ENCODE measurements around the gene SNRPD2. TPM values are rescaled to one million over a fixed set of nuclear protein-coding genes. Genes with fewer than 3 reads are reported as not detected.
A peak's percentile ranks its signal among the peaks of the same experiment; 100 is the strongest.

The SNRPD2 gene
- total RNA-seq (100 to 1,000 TPM; 380 to 406 TPM), polyA plus RNA-seq (1,000 to 10,000 TPM in 1 of 2 donors, 100 to 1,000 TPM in 1; 956 to 1,238 TPM)

GRCh38 chr19:45691516-45692186 lies at the start of gene SNRPD2:
Gene SNRPD2, minus strand, starts transcription at chr19:45691953. Its CDS starts 65 bp downstream, at chr19:45691888.
- H3K27ac ChIP-seq (ENCODE audit: low read depth, low read length) = peak within 1 kb of the TSS; percentile 88
- Mint-ChIP-seq H3K4me1 (peaks cover 11 to 38% (median 16%) of the 10 kb centered on the region in 4 donors), H3K36me3 (peaks cover 10 to 41% of the 10 kb centered on the region in 2 donors), H3K27me3 (no peaks in the 10 kb centered on the region), H3K4me3 (peak within 1 kb of the TSS; percentile 90 to 100 (median 94)), H3K27ac (peak within 1 kb of the TSS; percentile 91 to 100 (median 97)), H3K9me3 (no peaks in the 10 kb centered on the region)
- intact Hi-C loops (cut with micrococcal nuclease) = loop anchor here (1.0 to 10.0 kb wide), 11 partner anchors 10 to 513 kb away; partner anchors contain the start of genes BLOC1S3, ERCC1, FBXO46 and OPA3
- peak; percentile 93 to 97 (median 95) for DNase-seq
- no peaks in the 10 kb centered on the region for H3K27me3 ChIP-seq (ENCODE audit: insufficient read depth, low read length)
- ChIA-PET POLR2A (ENCODE audit: partially characterized antibody) (interaction anchor here (0.8 to 3.7 kb wide), 17 partner anchors 12 to 513 kb away, joined by 3 to 60 read pairs (median 5); partner anchors contain the start of genes BLOC1S3, CCDC61, FBXO46 and FOXA3), CTCF (ENCODE audit: partially characterized antibody) (interaction anchor here (1.3 to 7.8 kb wide), 9 partner anchors 12 to 78 kb away, joined by 5 to 110 read pairs (median 11); partner anchors contain the start of genes FBXO46 and SIX5)
- H3K36me3 ChIP-seq (ENCODE audit: insufficient read depth, low read length) = peaks cover 27% of the 10 kb centered on the region
- no peaks in the 10 kb centered on the region for H3K9me3 ChIP-seq (ENCODE audit: control insufficient read depth in 1 of 2, low read length in 2 of 2)
- H3K4me1 ChIP-seq (ENCODE audit: insufficient read depth, low read length) = peaks cover 17% of the 10 kb centered on the region
- H3K4me3 ChIP-seq (ENCODE audit: low read length in 2 of 2) = peak within 1 kb of the TSS; percentile 70 to 94

- CTCF ChIA-PET (ENCODE audit: partially characterized antibody) = no interaction called here
- peaks cover 7 to 8% of the 10 kb centered on the region in 2 donors for H3K27me3 Mint-ChIP-seq
- intact Hi-C loops (cut with micrococcal nuclease) = no loop called here
- no peak overlapping the region for H3K4me3 Mint-ChIP-seq
- H3K9me3 ChIP-seq (ENCODE audit: control insufficient read depth in 1 of 2, low read length in 2 of 2) = no peaks in the 10 kb centered on the region
- H3K4me1 Mint-ChIP-seq = no peaks in the 10 kb centered on the region
- POLR2A ChIA-PET (ENCODE audit: partially characterized antibody) = interaction anchor here (0.6 kb wide), 1 partner anchor 32 kb away, joined by 3 read pairs; no protein-coding TSS in a partner anchor
- no peak for DNase-seq
- H3K4me3 ChIP-seq (ENCODE audit: low read length in 2 of 2) = no peak overlapping the region
- H3K27me3 ChIP-seq (ENCODE audit: insufficient read depth, low read length) = no peaks in the 10 kb centered on the region
- H3K4me1 ChIP-seq (ENCODE audit: insufficient read depth, low read length) = no peaks in the 10 kb centered on the region
- no peaks in the 10 kb centered on the region for H3K9me3 Mint-ChIP-seq
- H3K36me3 ChIP-seq (ENCODE audit: insufficient read depth, low read length) = no peaks in the 10 kb centered on the region
- no peaks in the 10 kb centered on the region for H3K36me3 Mint-ChIP-seq
- no peak overlapping the region for H3K27ac ChIP-seq (ENCODE audit: low read depth, low read length)
- H3K27ac Mint-ChIP-seq = peak overlapping the region in 1 of 7 donors; percentile 31
Observed at GRCh38 chr19:45739498-45740439, 48.0 kb upstream of the SNRPD2 start.

DNA sequence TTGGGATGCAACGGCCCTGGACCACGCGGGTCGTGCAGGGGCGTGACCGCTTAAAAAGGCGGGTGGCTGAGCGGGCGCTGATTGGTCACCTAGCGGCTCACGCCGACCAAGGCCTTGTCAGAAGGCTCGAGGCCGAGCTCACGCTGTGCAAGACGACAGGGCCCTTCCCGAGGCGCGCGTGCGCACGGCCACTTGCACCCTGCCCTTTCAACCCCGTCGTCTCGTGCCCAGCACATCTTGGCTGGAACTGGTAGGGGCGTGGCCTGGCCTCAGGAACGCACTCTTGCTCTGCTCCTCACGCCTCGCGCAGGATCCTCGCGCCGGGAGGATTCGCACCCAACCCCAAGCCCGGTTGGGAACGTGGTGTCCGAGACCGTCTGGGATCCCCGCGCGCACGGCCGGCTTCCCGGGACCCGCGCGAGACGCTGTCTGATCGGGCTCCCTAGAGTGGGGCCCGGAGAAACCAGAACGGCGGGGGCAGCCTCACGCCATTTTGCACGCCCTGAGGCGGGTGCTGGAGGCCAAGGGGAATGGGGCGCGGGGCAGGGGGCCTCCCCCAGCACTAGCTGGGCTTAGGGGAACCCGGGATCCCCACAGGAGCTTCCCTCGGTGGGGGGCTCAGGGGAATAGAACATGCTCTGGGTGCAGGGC lies 41.5 kb upstream of the SNRPD2 start, which contains the start of gene MEIOSIN:
TSS of gene MEIOSIN (plus strand) at position 280 of the 651 bp plus-strand sequence. CDS start 1,938 bp downstream, outside the sequence.
- no peaks in the 10 kb centered on the region for H3K9me3 ChIP-seq (ENCODE audit: control insufficient read depth in 1 of 2, low read length in 2 of 2)
- H3K27me3 ChIP-seq (ENCODE audit: insufficient read depth, low read length) = no peaks in the 10 kb centered on the region
- intact Hi-C loops (cut with micrococcal nuclease) = loop anchor here (5.0 kb wide), 1 partner anchor 641 kb away; the partner anchor contains the start of gene PPP1R37
- Mint-ChIP-seq H3K27ac (no peak within 1 kb of the TSS), H3K27me3 (peaks cover 3 to 4% of the 10 kb centered on the region in 2 donors), H3K36me3 (peaks cover under 1 to 4% of the 10 kb centered on the region in 2 donors), H3K9me3 (no peaks in the 10 kb centered on the region), H3K4me1 (peaks cover 12 to 28% (median 20%) of the 10 kb centered on the region in 4 donors), H3K4me3 (peak within 1 kb of the TSS in 2 of 8 donors; percentile 16 to 34)
- peaks cover 25% of the 10 kb centered on the region for H3K4me1 ChIP-seq (ENCODE audit: insufficient read depth, low read length)
- POLR2A ChIA-PET (ENCODE audit: partially characterized antibody) = interaction anchor here (1.2 kb wide), 1 partner anchor 16 kb away, joined by 5 read pairs; no protein-coding TSS in a partner anchor
- no peak within 1 kb of the TSS for H3K27ac ChIP-seq (ENCODE audit: low read depth, low read length)
- H3K4me3 ChIP-seq (ENCODE audit: low read length in 2 of 2) = no peak within 1 kb of the TSS
- no peak for DNase-seq
- CTCF ChIA-PET (ENCODE audit: partially characterized antibody) = no interaction called here
- no peaks in the 10 kb centered on the region for H3K36me3 ChIP-seq (ENCODE audit: insufficient read depth, low read length)

DNA sequence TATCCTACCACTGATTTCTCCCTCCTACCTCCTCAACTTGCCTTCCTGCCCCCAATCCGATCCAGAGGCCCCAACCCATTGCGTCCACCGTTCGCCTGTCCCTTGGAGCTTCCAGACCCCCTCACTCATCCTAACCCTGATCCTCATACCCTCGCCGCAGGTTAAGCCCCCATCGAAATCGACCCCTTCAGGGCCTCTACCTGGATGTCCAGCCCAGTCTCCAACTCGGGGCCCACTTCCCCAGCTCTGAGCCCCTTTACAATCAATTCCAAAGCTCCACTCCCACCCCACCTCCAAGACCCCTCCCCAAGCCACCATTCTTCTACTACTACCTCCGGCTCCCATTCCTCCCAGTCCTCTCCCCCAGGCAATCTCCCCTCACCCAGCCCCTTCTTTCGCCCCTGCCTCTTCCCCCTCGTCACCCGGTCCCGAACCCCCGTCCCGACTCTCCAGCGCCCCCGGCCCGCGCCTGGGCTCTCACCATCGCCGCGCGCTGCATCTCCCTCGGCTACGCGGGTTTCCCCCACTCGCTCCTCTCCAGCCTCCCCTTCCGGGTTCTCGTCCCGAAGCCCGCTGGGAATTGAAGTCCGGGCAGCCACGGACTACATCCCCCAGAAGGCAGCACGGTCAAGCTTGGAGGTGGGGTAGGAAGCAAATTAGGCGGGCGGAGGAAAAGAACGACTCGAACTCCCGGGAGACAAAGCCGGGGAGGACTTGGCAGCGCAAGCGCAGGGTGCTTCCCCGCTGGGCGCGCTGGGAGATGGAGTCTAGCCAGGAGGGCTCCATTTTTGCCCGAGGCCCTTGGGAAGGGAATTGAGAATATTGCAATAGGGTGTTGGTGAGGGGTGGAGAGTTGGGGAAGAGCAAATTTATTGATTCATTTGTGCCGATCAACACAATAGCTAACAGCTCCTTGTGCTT lies 38.9 kb upstream of the SNRPD2 start, which contains the start of gene FBXO46:
TSS of gene FBXO46 (minus strand) at position 529 of the 921 bp plus-strand sequence. CDS start 17,401 bp downstream, outside the sequence.
- peak within 1 kb of the TSS; percentile 89 to 100 (median 93) for H3K4me3 Mint-ChIP-seq
- Histone ChIP-seq H3K27ac (ENCODE audit: low read depth, low read length) (peak within 1 kb of the TSS; percentile 89), H3K27me3 (ENCODE audit: insufficient read depth, low read length) (no peaks in the 10 kb centered on the region), H3K4me1 (ENCODE audit: insufficient read depth, low read length) (peaks cover 35% of the 10 kb centered on the region), H3K4me3 (ENCODE audit: low read length in 2 of 2) (peak within 1 kb of the TSS; percentile 68 to 97), H3K9me3 (ENCODE audit: control insufficient read depth in 1 of 2, low read length in 2 of 2) (no peaks in the 10 kb centered on the region), H3K36me3 (ENCODE audit: insufficient read depth, low read length) (no peaks in the 10 kb centered on the region)
- intact Hi-C loops (cut with micrococcal nuclease) = loop anchor here (1.0 to 5.0 kb wide), 5 partner anchors 13 to 638 kb away; partner anchors contain the start of genes PPP1R37, QPCTL, SIX5 and SYMPK
- H3K36me3 Mint-ChIP-seq = peaks cover 4 to 6% of the 10 kb centered on the region in 2 donors
- no peaks in the 10 kb centered on the region for H3K9me3 Mint-ChIP-seq
- POLR2A ChIA-PET (ENCODE audit: partially characterized antibody) = interaction anchor here (0.6 to 2.9 kb wide), 13 partner anchors 10 to 1545 kb away, joined by 3 to 55 read pairs (median 4); partner anchors contain the start of genes IRF2BP1, OPA3, PPP1R37 and QPCTL
- H3K4me1 Mint-ChIP-seq = peaks cover 16 to 51% (median 30%) of the 10 kb centered on the region in 4 donors
- H3K27me3 Mint-ChIP-seq = no peaks in the 10 kb centered on the region
- H3K27ac Mint-ChIP-seq = peak within 1 kb of the TSS; percentile 83 to 96 (median 94)
- peak; percentile 90 to 97 (median 92) for DNase-seq
- CTCF ChIA-PET (ENCODE audit: partially characterized antibody) = interaction anchor here (1.0 to 2.4 kb wide), 7 partner anchors 14 to 245 kb away, joined by 3 to 14 read pairs (median 7); partner anchors contain the start of genes QPCTL, SIX5 and SNRPD2

- H3K4me1 ChIP-seq (ENCODE audit: insufficient read depth, low read length) = peaks cover 35% of the 10 kb centered on the region
- peak overlapping the region; percentile 89 to 100 (median 93) for H3K4me3 Mint-ChIP-seq
- peaks cover 16 to 51% (median 30%) of the 10 kb centered on the region in 4 donors for H3K4me1 Mint-ChIP-seq
- intact Hi-C loops (cut with micrococcal nuclease) = loop anchor here (1.0 to 5.0 kb wide), 5 partner anchors 13 to 638 kb away; partner anchors contain the start of genes PPP1R37, QPCTL, SIX5 and SYMPK
- H3K36me3 ChIP-seq (ENCODE audit: insufficient read depth, low read length) = no peaks in the 10 kb centered on the region
- CTCF ChIA-PET (ENCODE audit: partially characterized antibody) = interaction anchor here (1.0 to 2.4 kb wide), 6 partner anchors 13 to 245 kb away, joined by 3 to 14 read pairs (median 7); partner anchors contain the start of genes QPCTL, SIX5 and SNRPD2
- no peak for DNase-seq
- H3K27ac Mint-ChIP-seq = peak overlapping the region; percentile 83 to 96 (median 94)
- no peaks in the 10 kb centered on the region for H3K9me3 Mint-ChIP-seq
- H3K27me3 ChIP-seq (ENCODE audit: insufficient read depth, low read length) = no peaks in the 10 kb centered on the region
- no peaks in the 10 kb centered on the region for H3K27me3 Mint-ChIP-seq
- H3K36me3 Mint-ChIP-seq = peaks cover 4 to 6% of the 10 kb centered on the region in 2 donors
- POLR2A ChIA-PET (ENCODE audit: partially characterized antibody) = interaction anchor here (0.6 to 2.9 kb wide), 7 partner anchors 13 to 134 kb away, joined by 3 to 55 read pairs (median 4); partner anchors contain the start of genes QPCTL, SIX5 and SNRPD2
- H3K9me3 ChIP-seq (ENCODE audit: control insufficient read depth in 1 of 2, low read length in 2 of 2) = no peaks in the 10 kb centered on the region
- peak overlapping the region; percentile 89 for H3K27ac ChIP-seq (ENCODE audit: low read depth, low read length)
- H3K4me3 ChIP-seq (ENCODE audit: low read length in 2 of 2) = peak overlapping the region; percentile 68 to 97
Observed at GRCh38 chr19:45729800-45730290, 38.1 kb upstream of the SNRPD2 start.
